GM06990 (cell line): ENCODE data around the gene ABCA4.

Experiments used
- DNase-seq: peaks from one replicate; pipeline ENCODE4 v3.0.0-alpha.2; 2011; ENCODE audit not compliant: insufficient read length; ENCODE audit errors: extremely low read depth
- H3K27me3 ChIP-seq: replicated peaks from 2 replicates; pipeline ENCODE4 v1.6.0; 2011; ENCODE audit warnings: low read length; ENCODE audit not compliant: control insufficient read depth, insufficient read depth
- H3K36me3 ChIP-seq: 2 replicates; pipeline ENCODE4 v1.5.1; 2011; ENCODE audit warnings: low read length; ENCODE audit not compliant: control insufficient read depth, insufficient read depth
- H3K4me3 ChIP-seq: replicated peaks from 2 replicates; pipeline ENCODE4 v1.5.1; 2011; ENCODE audit warnings: low read depth, mild to moderate bottlenecking, control low read depth, low read length
- CTCF ChIP-seq: IDR thresholded peaks from 2 replicates; pipeline ENCODE4 v1.5.1; 2011; ENCODE audit warnings: low read length, control low read depth, mild to moderate bottlenecking, inconsistent platforms; ENCODE audit not compliant: insufficient read depth, poor library complexity, severe bottlenecking

The ABCA4 gene

DNA sequence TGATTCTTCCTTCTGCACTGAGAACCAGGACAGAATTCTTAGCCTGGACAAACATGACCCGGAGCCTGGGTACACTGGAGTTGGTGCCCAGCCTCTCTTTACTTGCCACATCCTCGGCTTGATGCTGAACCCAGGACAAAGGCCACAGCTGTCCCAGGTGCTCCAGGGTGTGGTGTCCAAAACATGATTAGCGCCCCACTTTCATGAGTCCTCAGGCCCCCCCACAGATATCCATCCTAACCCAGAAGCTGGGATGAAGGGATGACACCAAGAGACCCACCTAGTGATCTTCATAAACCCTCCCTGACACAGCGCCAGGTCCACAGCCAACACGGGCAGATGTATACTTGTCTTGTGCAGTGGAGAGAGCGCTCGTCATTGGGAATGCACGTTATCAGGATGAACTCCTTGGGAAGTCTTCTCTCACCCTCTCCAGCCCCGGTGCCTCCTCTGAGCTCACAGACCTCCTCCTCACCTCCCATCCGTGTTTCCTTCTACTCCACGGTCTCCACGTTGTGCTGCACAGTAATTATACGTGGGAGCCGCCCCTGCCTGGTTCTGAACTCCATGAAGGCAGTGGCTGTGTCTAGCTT lies 3.6 kb downstream of the ABCA4 start:
- Histone ChIP-seq H3K27me3 (peaks cover 2% of the 10 kb centered on the region; the same call in 1 of the 2 replicates), H3K4me3 (no peak overlapping the region), H3K36me3 (no peaks in the 10 kb centered on the region)
- DNase-seq: no peak
- no peak for TF ChIP-seq CTCF

- peaks cover 2% of the 10 kb centered on the region; the same call in 1 of the 2 replicates for H3K27me3 ChIP-seq
- TF ChIP-seq CTCF: no peak
- no peak overlapping the region for H3K4me3 ChIP-seq
- no peaks in the 10 kb centered on the region for H3K36me3 ChIP-seq
- no peak for DNase-seq
Observed at GRCh38 chr1:94115900-94116436, 5.0 kb downstream of the ABCA4 start.

GRCh38 chr1:94115254-94115899 lies 5.6 kb downstream of the ABCA4 start:
- no peak for DNase-seq
- H3K27me3 ChIP-seq: peaks cover 2% of the 10 kb centered on the region; the same call in 1 of the 2 replicates
- H3K36me3 ChIP-seq: no peaks in the 10 kb centered on the region
- TF ChIP-seq CTCF: no peak
- no peak overlapping the region for H3K4me3 ChIP-seq

DNA sequence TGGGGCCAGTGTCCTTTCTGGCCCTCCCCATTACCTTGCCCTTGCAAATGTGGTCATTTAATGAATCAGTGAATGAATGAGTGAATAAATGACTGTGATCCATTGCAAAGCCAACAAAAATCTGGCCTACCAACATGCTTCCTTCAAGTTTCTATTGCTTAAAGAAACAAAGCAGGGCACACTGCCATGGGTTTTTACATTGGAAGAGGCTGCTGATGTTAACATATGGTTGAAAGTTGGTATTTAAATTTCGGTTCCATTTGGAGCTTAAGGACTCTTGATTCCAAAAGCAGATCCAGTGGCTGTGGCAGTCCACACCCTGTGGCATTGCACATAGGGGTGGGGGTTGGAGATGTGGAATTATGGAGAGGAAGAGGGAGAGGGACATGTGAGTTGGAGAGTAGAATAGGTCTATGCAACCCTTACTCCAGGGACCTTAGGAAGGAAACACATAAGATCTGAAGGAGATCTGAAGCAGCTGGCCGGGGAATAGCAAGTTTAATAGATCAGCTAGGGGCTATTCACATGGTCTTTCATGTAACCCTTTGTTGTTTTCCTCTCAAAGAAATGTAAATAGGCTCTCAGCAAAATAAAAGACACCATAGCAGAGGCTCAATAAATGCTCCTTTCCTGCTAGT lies 7.2 kb downstream of the ABCA4 start:
- no peak for DNase-seq
- no peak for TF ChIP-seq CTCF
- Histone ChIP-seq H3K27me3 (peaks cover 2% of the 10 kb centered on the region; the same call in 1 of the 2 replicates), H3K36me3 (no peaks in the 10 kb centered on the region), H3K4me3 (no peak overlapping the region)

- no peak for TF ChIP-seq CTCF
- DNase-seq: no peak
- H3K27me3 ChIP-seq: peaks cover 2% of the 10 kb centered on the region; the same call in 1 of the 2 replicates
- H3K4me3 ChIP-seq: no peak overlapping the region
- no peaks in the 10 kb centered on the region for H3K36me3 ChIP-seq
Observed at GRCh38 chr1:94111879-94112278, 9.1 kb downstream of the ABCA4 start.
